ENCODE results near the gene ITGAL.

ITGAL gene

GRCh38 chr16:30472328-30472942 is at the start of gene ITGAL:
Gene ITGAL, plus strand, starts transcription at chr16:30472742. Its CDS starts 96 bp downstream, at chr16:30472838.
- ATAC-seq = peak; percentile 79
- H3K27ac Mint-ChIP-seq = peak within 1 kb of the TSS; percentile 96
- no peaks in the 10 kb centered on the region for H3K9me3 Mint-ChIP-seq
- peak; percentile 64 to 92 for DNase-seq (ENCODE audit: low spot score in 2 of 2)
- peak within 1 kb of the TSS; percentile 97 for H3K4me3 Mint-ChIP-seq
- H3K36me3 Mint-ChIP-seq = peaks cover 69% of the 10 kb centered on the region
- peaks cover 53% of the 10 kb centered on the region for H3K4me1 Mint-ChIP-seq

- DNase-seq (ENCODE audit: low spot score in 2 of 2) = no peak
- ATAC-seq = no peak
- Mint-ChIP-seq H3K4me1 (peaks cover 7% of the 10 kb centered on the region), H3K9me3 (no peaks in the 10 kb centered on the region), H3K36me3 (no peaks in the 10 kb centered on the region), H3K27ac (peak overlapping the region; percentile 78), H3K4me3 (no peak overlapping the region)
Measured at GRCh38 chr16:30428055-30428454, 44.5 kb upstream of the ITGAL start.

- Mint-ChIP-seq H3K4me3 (no peak overlapping the region), H3K27ac (no peak overlapping the region), H3K36me3 (no peaks in the 10 kb centered on the region), H3K9me3 (no peaks in the 10 kb centered on the region), H3K4me1 (peaks cover 14% of the 10 kb centered on the region)
- DNase-seq (ENCODE audit: low spot score in 2 of 2) (no peak), ATAC-seq (peak; percentile 18)
Measured at GRCh38 chr16:30429418-30429677, 43.2 kb upstream of the ITGAL start.

- Mint-ChIP-seq H3K27ac (no peak within 1 kb of the TSS), H3K4me3 (no peak within 1 kb of the TSS), H3K36me3 (peaks cover 5% of the 10 kb centered on the region), H3K9me3 (no peaks in the 10 kb centered on the region), H3K4me1 (peaks cover 19% of the 10 kb centered on the region)
- peak; percentile 97 for ATAC-seq
- peak; percentile 88 to 96 for DNase-seq (ENCODE audit: low spot score in 2 of 2)
Measured at GRCh38 chr16:30429678-30430427, 42.7 kb upstream of the ITGAL start, which contains the start of gene DCTPP1. Gene DCTPP1, minus strand, starts transcription at chr16:30430030. Its CDS starts 50 bp downstream, at chr16:30429980.

- DNase-seq (ENCODE audit: low spot score in 2 of 2) (no peak), ATAC-seq (peak; percentile 17)
- Mint-ChIP-seq H3K9me3 (no peaks in the 10 kb centered on the region), H3K4me1 (peaks cover 22% of the 10 kb centered on the region), H3K36me3 (peaks cover 8% of the 10 kb centered on the region), H3K4me3 (no peak overlapping the region), H3K27ac (no peak overlapping the region)
Measured at GRCh38 chr16:30430428-30430970, 42.0 kb upstream of the ITGAL start.

GRCh38 chr16:30434852-30435251 is 37.7 kb upstream of the ITGAL start:
- peaks cover 12% of the 10 kb centered on the region for H3K36me3 Mint-ChIP-seq
- H3K27ac Mint-ChIP-seq = peak overlapping the region; percentile 64
- ATAC-seq (peak; percentile 77), DNase-seq (ENCODE audit: low spot score in 2 of 2) (peak in 1 of 2 donors; percentile 77)
- H3K4me3 Mint-ChIP-seq = peak overlapping the region; percentile 33
- H3K9me3 Mint-ChIP-seq = no peaks in the 10 kb centered on the region
- peaks cover 33% of the 10 kb centered on the region for H3K4me1 Mint-ChIP-seq

- no peaks in the 10 kb centered on the region for H3K9me3 Mint-ChIP-seq
- H3K4me3 Mint-ChIP-seq = no peak overlapping the region
- H3K27ac Mint-ChIP-seq = peak overlapping the region; percentile 27
- peaks cover 12% of the 10 kb centered on the region for H3K36me3 Mint-ChIP-seq
- ATAC-seq = no peak
- no peak for DNase-seq (ENCODE audit: low spot score in 2 of 2)
- H3K4me1 Mint-ChIP-seq = peaks cover 33% of the 10 kb centered on the region
Measured at GRCh38 chr16:30437511-30438046, 35.0 kb upstream of the ITGAL start.

- Mint-ChIP-seq H3K9me3 (no peaks in the 10 kb centered on the region), H3K36me3 (peaks cover 23% of the 10 kb centered on the region), H3K27ac (peak overlapping the region; percentile 41), H3K4me3 (no peak overlapping the region), H3K4me1 (peaks cover 40% of the 10 kb centered on the region)
- DNase-seq (ENCODE audit: low spot score in 2 of 2) (no peak), ATAC-seq (no peak)
Measured at GRCh38 chr16:30438835-30439234, 33.7 kb upstream of the ITGAL start.

- peak overlapping the region; percentile 41 for H3K27ac Mint-ChIP-seq
- ATAC-seq (no peak), DNase-seq (ENCODE audit: low spot score in 2 of 2) (no peak)
- peaks cover 40% of the 10 kb centered on the region for H3K4me1 Mint-ChIP-seq
- peaks cover 28% of the 10 kb centered on the region for H3K36me3 Mint-ChIP-seq
- H3K9me3 Mint-ChIP-seq = no peaks in the 10 kb centered on the region
- H3K4me3 Mint-ChIP-seq = no peak overlapping the region
Measured at GRCh38 chr16:30439720-30440348, 32.7 kb upstream of the ITGAL start.

- Mint-ChIP-seq H3K4me3 (peak overlapping the region; percentile 81), H3K36me3 (peaks cover 31% of the 10 kb centered on the region), H3K9me3 (no peaks in the 10 kb centered on the region), H3K27ac (no peak overlapping the region), H3K4me1 (peaks cover 36% of the 10 kb centered on the region)
- no peak for ATAC-seq
- no peak for DNase-seq (ENCODE audit: low spot score in 2 of 2)
Measured at GRCh38 chr16:30443631-30444030, 28.9 kb upstream of the ITGAL start.

- Mint-ChIP-seq H3K4me1 (peaks cover 36% of the 10 kb centered on the region), H3K4me3 (peak overlapping the region; percentile 81), H3K27ac (peak overlapping the region; percentile 91), H3K36me3 (peaks cover 31% of the 10 kb centered on the region), H3K9me3 (no peaks in the 10 kb centered on the region)
- ATAC-seq = no peak
- DNase-seq (ENCODE audit: low spot score in 2 of 2) = no peak
Measured at GRCh38 chr16:30444231-30445148, 28.1 kb upstream of the ITGAL start.

GRCh38 chr16:30445149-30445407 is 27.5 kb upstream of the ITGAL start:
- Mint-ChIP-seq H3K4me3 (peak overlapping the region; percentile 81), H3K27ac (peak overlapping the region; percentile 91), H3K9me3 (no peaks in the 10 kb centered on the region), H3K4me1 (peaks cover 36% of the 10 kb centered on the region), H3K36me3 (peaks cover 31% of the 10 kb centered on the region)
- ATAC-seq (peak; percentile 52), DNase-seq (ENCODE audit: low spot score in 2 of 2) (no peak)

- DNase-seq (ENCODE audit: low spot score in 2 of 2) (peak; percentile 93 to 99), ATAC-seq (peak; percentile 96)
- peak within 1 kb of the TSS; percentile 81 for H3K4me3 Mint-ChIP-seq
- no peaks in the 10 kb centered on the region for H3K9me3 Mint-ChIP-seq
- peaks cover 31% of the 10 kb centered on the region for H3K36me3 Mint-ChIP-seq
- H3K27ac Mint-ChIP-seq = peak within 1 kb of the TSS; percentile 91
- peaks cover 41% of the 10 kb centered on the region for H3K4me1 Mint-ChIP-seq
Measured at GRCh38 chr16:30445408-30446202, 26.9 kb upstream of the ITGAL start, which contains the start of gene SEPHS2. Gene SEPHS2, minus strand, starts transcription at chr16:30445874. Its CDS starts 147 bp downstream, at chr16:30445727.

GRCh38 chr16:30446203-30446595 is 26.3 kb upstream of the ITGAL start:
- Mint-ChIP-seq H3K9me3 (no peaks in the 10 kb centered on the region), H3K4me1 (peaks cover 47% of the 10 kb centered on the region), H3K27ac (peak overlapping the region; percentile 91), H3K36me3 (peaks cover 31% of the 10 kb centered on the region), H3K4me3 (peak overlapping the region; percentile 81)
- DNase-seq (ENCODE audit: low spot score in 2 of 2) (no peak), ATAC-seq (no peak)

Measured in stimulated activated effector memory CD8-positive, alpha-beta T cell treated with anti-CD3 and anti-CD28 coated beads, Interleukin-12 subunit alpha, Interleukin-12 subunit beta, amount 100 ng/mL, for 72 hours (primary cell).